Fibroblast of lung (primary cell): ENCODE measurements around the gene MCRS1.

ENCODE experiments used
- CTCF ChIP-seq, 2 donors: IDR thresholded peaks in 1 of 2; conservative IDR thresholded peaks in 1 of 2; 1 replicate in 1 of 2; 2 replicates in 1 of 2; pipeline ENCODE4 v1.5.1; 2011 to 2012; ENCODE audit warnings: low read length in 2 of 2, control low read depth in 1 of 2, inconsistent platforms in 1 of 2, low read depth in 1 of 2, mild to moderate bottlenecking in 1 of 2
- EZH2 ChIP-seq: IDR thresholded peaks from 2 replicates; pipeline ENCODE4 v1.5.1; 2012; ENCODE audit warnings: low read length, control low read depth, mild to moderate bottlenecking; ENCODE audit errors: missing control alignments

DNA sequence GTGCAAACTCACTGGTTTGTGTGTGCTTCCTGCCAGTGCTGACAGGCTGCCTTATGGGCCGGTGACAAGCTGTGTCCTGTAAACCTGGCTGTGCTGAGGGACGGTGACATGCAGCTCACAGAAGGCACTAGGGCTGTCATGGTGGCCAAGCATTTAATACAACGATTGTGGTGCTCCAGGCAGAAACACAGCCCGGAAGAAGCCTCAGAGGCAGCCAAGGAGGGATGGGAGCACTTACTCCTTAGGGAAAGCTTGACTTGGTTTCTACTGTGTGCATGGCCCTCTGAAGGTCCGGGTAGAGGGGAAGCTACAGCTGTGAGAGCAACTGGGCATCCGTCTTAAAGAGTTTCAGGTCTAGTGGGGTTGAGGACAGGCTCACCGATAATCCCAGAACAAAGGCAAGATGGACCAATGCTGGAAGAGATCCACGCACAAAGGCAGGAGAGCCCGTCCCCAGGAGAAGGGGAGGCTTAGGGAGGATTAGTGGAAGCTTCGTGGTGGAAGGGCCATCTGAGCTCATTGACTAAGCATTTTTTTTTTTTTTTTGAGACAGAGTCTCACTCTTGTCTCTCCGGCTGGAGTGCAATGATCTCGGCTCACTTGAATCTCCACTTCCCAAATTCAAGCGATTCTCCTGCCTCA, 10.7 kb upstream of the MCRS1 start:
- TF ChIP-seq CTCF (conservative IDR thresholded peaks at IDR 0.05 in 1 of 2, IDR thresholded peaks at IDR 0.05 in 1 of 2; ENCODE audit: low read depth in 1 of 2, low read length in 2 of 2), result no peak
- TF ChIP-seq EZH2, result no peak
